COLO829 (cell line): ENCODE measurements around the gene GRIK4.
"Not testable (repeated sequence)": the region's sequence is repeated elsewhere in the genome, so short reads cannot be mapped to it uniquely, and the experiment has no call there.

Experiments used
- DNase-seq: peaks from one replicate; pipeline ENCODE4 v3.0.0; 2012; ENCODE audit warnings: low spot score

The GRIK4 gene

GRCh38 chr11:120574876-120575275 lies 63.3 kb downstream of the GRIK4 start:
- no peak for DNase-seq

GRCh38 chr11:120575461-120575860 lies 63.9 kb downstream of the GRIK4 start:
- no peak for DNase-seq

- DNase-seq = no peak
Measured at GRCh38 chr11:120576606-120577005, 65.1 kb downstream of the GRIK4 start.

- no peak for DNase-seq
Measured at GRCh38 chr11:120577041-120577440, 65.5 kb downstream of the GRIK4 start.

GRCh38 chr11:120577624-120578363 lies 66.2 kb downstream of the GRIK4 start:
- DNase-seq = no peak

GRCh38 chr11:120578596-120579154 lies 67.1 kb downstream of the GRIK4 start:
- DNase-seq = no peak

GRCh38 chr11:120579611-120580031 lies 68.1 kb downstream of the GRIK4 start:
- no peak for DNase-seq

- DNase-seq = no peak
Measured at GRCh38 chr11:120581313-120581712, 69.8 kb downstream of the GRIK4 start.

GRCh38 chr11:120582535-120582934 lies 71.0 kb downstream of the GRIK4 start:
- not testable (repeated sequence) for DNase-seq

- DNase-seq = no peak
Measured at GRCh38 chr11:120586072-120586471, 74.5 kb downstream of the GRIK4 start.

GRCh38 chr11:120586728-120587127 lies 75.2 kb downstream of the GRIK4 start:
- no peak for DNase-seq

- DNase-seq = no peak
Measured at GRCh38 chr11:120587299-120587698, 75.8 kb downstream of the GRIK4 start.

- no peak for DNase-seq
Measured at GRCh38 chr11:120589376-120589775, 77.8 kb downstream of the GRIK4 start.

GRCh38 chr11:120590472-120590871 lies 78.9 kb downstream of the GRIK4 start:
- no peak for DNase-seq

- DNase-seq = no peak
Measured at GRCh38 chr11:120594746-120595145, 83.2 kb downstream of the GRIK4 start.

GRCh38 chr11:120595557-120595956 lies 84.0 kb downstream of the GRIK4 start:
- DNase-seq = no peak

GRCh38 chr11:120597250-120598215 lies 86.0 kb downstream of the GRIK4 start:
- no peak for DNase-seq

- DNase-seq = no peak
Measured at GRCh38 chr11:120598517-120599257, 87.1 kb downstream of the GRIK4 start.

- no peak for DNase-seq
Measured at GRCh38 chr11:120599816-120600420, 88.4 kb downstream of the GRIK4 start.

GRCh38 chr11:120601536-120601935 lies 90.0 kb downstream of the GRIK4 start:
- no peak for DNase-seq

- no peak for DNase-seq
Measured at GRCh38 chr11:120603071-120603470, 91.5 kb downstream of the GRIK4 start.

GRCh38 chr11:120605469-120605868 lies 93.9 kb downstream of the GRIK4 start:
- DNase-seq = no peak
